Femur (tissue), 1 donor: ENCODE measurements around the gene PRELID3B.

Experiments
- DNase-seq: peaks from one replicate; pipeline ENCODE4 v3.0.0-alpha.2; 2017

Gene PRELID3B

GRCh38 chr20:59042151-59042795 is at the start of gene PRELID3B:
TSS of gene PRELID3B (minus strand) at chr20:59042786. CDS start at chr20:59042730, 56 bp downstream.
- peak; percentile 36 for DNase-seq

GRCh38 chr20:59087829-59088433 is 45.3 kb upstream of the PRELID3B start:
- peak; percentile 75 for DNase-seq

GRCh38 chr20:59086923-59087322 is 44.3 kb upstream of the PRELID3B start:
- DNase-seq: no peak

DNA sequence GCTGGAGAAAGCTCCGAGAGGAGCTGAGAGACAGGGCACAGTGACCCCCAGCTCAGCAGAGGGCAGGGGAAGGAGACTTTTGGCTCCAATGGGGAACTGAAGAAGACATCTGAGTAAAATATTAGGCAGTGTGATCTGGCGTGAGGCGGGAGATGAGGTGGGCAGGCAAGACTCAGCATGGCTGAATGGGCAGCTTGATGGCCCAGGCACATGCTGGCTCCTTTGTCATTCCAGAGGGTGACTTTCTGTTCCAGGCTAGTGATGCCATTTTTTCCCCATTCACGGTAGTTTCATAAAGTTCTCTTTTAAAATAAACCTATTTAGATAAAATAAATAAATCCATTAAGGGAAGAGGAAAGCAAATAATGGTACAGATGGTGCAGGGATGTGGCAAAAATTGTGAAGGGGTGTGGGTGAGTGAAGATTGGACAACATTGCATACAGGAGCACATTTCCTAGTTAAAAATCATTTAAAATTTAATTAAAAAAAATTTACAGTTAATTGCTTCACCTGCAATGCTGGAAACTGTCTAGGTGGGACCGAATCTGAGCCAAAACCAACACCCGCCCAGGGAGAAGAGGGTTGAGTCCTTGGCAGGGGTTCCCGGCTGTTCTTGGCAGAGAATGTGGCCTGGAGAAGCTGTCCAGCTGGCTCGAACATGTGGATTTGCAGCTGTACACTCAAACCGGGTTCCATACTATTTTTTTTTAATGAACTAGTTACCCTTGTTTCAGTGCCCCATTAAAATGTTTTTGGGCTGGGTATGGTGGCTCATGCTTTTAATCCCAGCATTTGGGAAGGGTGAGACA is 41.7 kb upstream of the PRELID3B start:
- peak; percentile 72 for DNase-seq

- no peak for DNase-seq
Observed at GRCh38 chr20:59082981-59083380, 40.4 kb upstream of the PRELID3B start.

DNA sequence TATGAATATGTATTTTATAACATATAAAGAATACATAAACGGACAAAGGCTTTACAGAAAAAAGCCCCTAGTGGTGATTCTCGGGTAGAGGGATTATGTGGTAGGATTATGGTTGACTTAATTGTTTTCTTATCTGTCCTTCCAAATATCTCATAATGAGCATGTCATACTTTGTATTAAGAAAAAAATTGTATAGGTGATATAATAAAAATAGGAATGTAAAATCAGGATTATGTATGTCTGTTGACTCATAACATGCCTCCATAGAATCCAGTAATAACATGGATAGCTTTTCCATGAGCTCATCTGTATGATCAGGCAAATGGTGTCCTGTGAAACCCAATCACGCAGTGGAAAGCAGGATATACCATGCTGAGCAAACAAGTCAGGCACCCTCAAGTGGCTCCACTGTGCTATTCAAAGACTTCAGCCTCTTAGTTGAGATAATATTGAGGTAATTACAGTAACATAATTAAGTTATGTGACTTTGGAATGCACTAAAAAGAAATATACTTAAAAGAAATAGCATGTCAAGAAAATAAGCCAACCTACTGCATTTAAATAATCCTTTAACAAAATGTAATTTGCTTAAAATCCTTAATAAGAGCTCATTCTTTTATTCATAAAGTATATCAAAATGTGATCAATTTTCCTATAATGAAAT is 39.6 kb upstream of the PRELID3B start:
- no peak for DNase-seq

DNA sequence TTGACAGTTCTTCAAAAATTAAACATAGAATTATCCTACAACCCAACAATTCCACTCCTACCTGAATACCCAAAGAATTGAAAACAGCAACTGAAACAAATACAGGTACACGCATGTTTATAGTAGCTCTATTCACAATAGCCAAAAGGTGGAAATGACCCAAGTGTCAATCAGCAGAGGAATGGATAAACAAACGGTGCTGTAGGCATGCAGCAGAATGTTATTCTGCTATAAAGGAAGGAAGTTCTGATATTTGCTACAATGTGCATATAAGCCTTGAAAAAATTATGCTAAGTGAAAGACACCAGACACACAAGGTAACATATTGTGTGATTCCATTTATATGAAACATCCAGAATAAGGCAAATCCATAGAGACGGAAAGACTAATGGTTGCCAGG is 38.5 kb upstream of the PRELID3B start:
- no peak for DNase-seq

DNA sequence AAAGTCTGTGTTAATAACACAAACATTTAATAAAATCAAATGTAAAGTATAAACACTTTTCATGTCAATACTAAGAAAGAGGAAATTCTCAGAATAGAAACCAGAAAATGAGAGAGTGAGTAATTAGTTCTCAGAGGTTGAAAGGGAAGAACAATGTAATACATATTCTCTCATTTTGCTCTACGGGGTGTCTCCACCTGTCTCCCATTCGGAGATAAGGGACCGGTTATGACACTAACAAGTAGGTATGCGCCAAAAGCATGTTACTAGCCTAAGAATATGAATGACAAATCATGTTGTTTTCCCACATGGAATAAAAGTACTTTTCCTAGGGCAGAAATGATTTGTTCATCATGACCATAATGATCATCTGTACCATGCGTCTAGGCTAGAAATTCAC is 35.6 kb upstream of the PRELID3B start:
- DNase-seq: no peak

DNA sequence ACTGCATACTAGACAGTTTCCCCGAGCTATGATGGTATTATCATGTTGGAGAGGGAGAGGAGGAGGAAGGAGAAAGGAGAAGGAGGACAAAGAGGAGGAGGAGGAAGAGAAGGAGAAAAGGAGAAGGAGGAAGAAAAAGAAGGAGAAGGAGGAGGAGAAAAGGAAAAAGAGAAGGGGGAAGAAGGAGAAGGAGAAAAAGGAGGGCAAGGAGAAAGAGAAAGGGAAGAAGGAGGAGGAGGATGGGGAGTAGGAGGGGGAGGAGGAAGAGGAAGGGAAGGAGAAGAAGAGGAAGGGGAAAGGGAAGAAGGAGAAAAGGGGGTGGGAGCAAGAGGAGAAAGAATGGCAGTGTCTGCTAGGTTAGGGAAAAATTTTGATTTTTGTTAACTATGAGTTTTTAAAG is 35.1 kb upstream of the PRELID3B start:
- no peak for DNase-seq

DNA sequence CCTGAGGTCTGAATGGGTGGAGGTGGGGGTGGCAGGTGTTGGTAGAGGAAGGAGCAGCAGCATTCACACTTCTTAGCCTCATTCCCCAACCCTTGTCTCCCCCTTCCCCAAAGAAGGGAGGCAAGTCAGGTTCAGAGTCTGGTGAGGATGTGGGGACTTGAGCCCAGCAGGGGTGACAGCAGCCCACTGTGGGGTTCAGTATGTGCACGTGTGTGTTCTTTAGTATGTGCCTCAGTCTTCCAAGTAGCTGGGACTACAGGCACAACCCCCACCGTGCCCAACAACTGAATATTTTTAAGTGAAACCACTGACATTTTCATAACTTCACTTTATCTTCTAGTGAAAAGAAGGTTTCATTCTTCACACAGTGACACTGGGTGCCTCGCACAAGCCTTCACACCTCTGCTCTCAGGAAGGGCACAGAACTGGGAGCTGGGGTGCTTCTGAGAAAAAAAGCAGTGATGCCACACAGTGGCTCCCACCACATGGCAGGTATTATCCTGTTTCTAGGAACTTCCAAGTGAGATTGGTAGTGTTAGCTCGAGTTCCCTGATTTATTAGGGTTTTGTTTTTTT is 33.4 kb upstream of the PRELID3B start:
- DNase-seq: no peak

DNA sequence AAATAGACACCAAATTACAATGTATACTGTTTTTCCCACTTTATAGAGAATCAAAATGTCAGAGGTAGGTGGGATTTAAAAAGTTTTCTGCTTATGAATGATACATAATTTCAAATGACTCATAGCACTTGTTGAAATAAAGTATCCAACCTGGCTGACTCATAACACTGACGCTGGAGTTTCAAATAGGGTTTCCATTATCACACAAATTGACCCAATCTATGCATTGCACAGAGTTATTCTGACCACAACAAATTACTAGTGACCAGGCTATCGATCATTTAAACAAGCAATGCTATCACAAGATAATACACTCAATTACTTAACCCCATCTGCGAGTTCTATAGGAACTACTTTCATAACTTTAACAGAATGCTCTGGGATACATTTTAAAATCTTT is 31.9 kb upstream of the PRELID3B start:
- DNase-seq: no peak

GRCh38 chr20:59073582-59073981 is 31.0 kb upstream of the PRELID3B start:
- no peak for DNase-seq

DNA sequence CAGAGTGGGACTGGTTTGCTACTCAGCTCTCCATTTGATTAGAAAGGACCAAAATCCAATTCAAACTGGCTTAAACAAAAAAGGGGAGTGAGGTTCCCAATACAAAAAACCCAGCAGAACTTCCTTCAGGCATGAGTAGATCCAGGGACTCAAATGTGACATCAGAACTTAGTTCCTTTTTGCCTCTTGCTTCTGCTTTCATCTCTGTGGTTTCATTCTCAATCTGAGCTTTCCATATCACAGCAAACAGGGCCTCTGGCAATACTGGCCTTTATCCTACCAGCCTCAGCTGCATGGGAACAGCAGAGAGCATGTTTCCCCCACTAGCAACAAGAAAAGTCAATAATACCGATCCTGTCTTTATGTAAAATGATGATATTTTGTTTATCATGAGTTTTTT is 28.6 kb upstream of the PRELID3B start:
- no peak for DNase-seq

- DNase-seq: no peak
Observed at GRCh38 chr20:59069026-59069425, 26.4 kb upstream of the PRELID3B start.

GRCh38 chr20:59068534-59068933 is 25.9 kb upstream of the PRELID3B start:
- no peak for DNase-seq

GRCh38 chr20:59064214-59064722 is 21.7 kb upstream of the PRELID3B start:
- DNase-seq: no peak

- no peak for DNase-seq
Observed at GRCh38 chr20:59063358-59064213, 21.0 kb upstream of the PRELID3B start.

DNA sequence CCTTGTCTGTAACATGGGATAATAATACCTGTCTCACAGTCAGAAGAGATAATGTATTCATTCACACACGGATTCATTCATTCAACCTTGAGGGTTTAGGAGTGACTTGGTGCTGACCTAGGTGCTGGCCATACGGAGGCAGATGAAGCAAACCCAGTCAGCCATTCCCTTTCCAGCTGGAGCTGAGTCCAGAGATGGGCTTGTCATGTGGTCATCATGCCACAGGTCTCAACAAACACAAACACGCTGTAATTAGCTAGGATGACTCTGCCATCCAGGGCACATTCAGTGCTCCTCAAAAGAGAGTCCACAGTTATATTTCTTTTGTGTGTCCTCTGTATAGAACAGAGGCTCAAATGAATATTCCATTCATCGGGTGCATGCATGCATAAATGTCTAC is 19.5 kb upstream of the PRELID3B start:
- DNase-seq: no peak

GRCh38 chr20:59055302-59055701 is 12.7 kb upstream of the PRELID3B start:
- DNase-seq: no peak

DNA sequence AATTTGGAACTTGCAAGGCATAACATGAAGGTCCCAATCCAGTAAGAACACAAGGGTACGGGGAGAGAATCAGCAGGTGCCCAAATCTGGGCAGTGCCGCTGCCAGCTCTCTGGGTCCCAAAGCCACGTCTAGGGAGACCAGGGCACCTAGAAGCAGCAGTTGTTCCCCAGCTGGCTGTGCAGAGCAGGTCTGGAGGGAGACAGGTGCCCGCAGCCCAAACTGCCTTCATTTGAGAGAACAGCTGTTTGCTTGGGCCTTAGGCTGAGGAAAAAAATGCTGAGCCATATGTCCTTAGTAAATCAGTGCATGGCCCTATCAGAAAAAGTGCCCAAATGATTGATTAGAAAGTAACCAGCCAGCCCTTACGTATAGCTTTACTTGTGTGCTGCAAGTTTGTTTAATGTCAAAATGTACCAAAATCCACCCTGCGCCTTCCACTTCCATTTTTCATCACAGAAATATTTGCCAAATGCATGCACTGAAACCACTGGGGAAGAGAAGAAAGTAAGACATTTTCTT is 9.1 kb upstream of the PRELID3B start:
- DNase-seq: no peak

DNA sequence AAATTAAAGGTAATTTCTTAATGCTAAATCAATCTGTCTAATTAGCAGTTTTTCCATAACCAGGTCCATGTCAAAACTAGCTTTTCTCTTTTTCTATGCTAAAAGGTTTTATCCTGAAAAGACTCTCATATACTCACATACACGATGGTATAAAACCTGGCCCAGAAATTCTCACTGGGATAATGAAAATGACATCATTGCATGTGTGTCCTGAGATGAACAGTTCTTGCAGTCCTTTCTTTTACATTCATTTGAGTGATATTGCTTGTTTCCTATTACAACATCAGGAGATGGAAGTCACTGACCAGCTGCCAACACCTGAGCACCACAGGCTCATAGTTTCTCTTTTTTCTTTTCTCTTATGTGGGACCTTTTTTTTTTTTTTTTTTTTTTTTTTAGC is 7.9 kb upstream of the PRELID3B start:
- no peak for DNase-seq

GRCh38 chr20:59048681-59049030 is 6.1 kb upstream of the PRELID3B start:
- no peak for DNase-seq
